Measurements from ENCODE around the gene DPP9. TPM values are rescaled to one million over a fixed set of nuclear protein-coding genes. Genes with fewer than 3 reads are reported as not detected.

Gene DPP9
- total and polyA plus RNA-seq, 2 of the 13 experiments (the other 11 are each of a cell fraction or from before 2014, with no cell fraction given), result 8.4 to 25.8 TPM

DNA sequence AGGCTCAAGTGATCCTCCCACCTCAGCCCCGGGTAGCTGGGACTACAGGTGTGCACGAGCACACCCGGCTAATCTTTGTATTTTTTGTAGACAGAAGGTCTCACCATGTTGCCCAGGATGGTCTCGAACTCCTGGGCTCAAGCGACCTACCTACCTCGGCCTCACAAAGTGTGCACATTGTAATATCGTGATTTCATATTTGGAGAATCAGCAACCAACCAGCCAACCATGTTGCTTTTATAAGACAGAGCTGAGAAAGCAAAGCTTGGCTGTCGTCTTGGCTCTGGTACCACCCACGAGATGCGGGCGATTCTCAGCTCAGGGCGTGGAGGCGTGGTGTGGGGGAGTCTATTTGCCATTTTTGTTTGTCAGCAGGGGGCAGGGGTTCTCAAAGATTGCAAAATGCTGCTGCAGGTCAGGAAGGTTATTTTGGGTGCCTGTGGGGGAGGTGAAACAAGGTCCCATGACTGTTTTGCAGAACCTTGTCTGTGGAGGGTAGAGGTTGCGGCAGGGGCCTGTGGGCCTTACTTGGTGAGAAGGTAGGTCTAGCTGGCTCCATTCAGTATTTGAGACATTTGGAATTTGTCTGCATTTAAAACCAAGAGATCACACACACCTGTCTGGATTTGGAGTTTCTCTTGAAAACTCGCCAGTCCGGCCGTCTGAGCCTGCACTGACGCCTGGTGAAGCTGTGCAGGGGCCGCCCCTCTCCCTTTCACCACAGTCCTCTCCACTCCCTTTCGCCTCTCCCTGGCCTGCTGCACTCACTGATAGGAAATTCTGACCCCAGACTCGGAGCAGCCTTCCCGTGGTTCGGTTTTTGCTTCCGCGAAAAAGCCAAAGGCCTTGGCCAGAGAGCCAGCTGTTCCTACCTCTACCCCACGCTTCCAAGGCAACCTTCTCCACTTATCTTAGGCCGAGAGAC is 68.9 kb downstream of the DPP9 start (continued):
- TF ChIP-seq KDM6A (CRISPR knock-in tag; IDR thresholded peaks at IDR 0.05; ENCODE audit: low read depth) (no peak), JUN (CRISPR knock-in tag; IDR thresholded peaks at IDR 0.05) (no peak), SRSF1 (optimal IDR thresholded peaks at IDR 0.05; ENCODE audit: low read depth, low read length) (no peak), ARID2 (CRISPR knock-in tag; IDR thresholded peaks at IDR 0.05; ENCODE audit: borderline replicate concordance) (no peak), ZNF678 (CRISPR knock-in tag; IDR thresholded peaks at IDR 0.05) (no peak), ZMAT3 (CRISPR knock-in tag; conservative IDR thresholded peaks at IDR 0.05) (no peak), ZNF589 (CRISPR knock-in tag; conservative IDR thresholded peaks at IDR 0.05) (no peak), ZNF225 (CRISPR knock-in tag; IDR thresholded peaks at IDR 0.05) (no peak), ZNF746 (CRISPR knock-in tag; IDR thresholded peaks at IDR 0.05) (no peak), ERF (CRISPR knock-in tag; IDR thresholded peaks at IDR 0.05) (no peak), ZNF747 (CRISPR knock-in tag; IDR thresholded peaks at IDR 0.05; ENCODE audit: borderline replicate concordance) (no peak)
- TF ChIP-seq, protein P1, sequence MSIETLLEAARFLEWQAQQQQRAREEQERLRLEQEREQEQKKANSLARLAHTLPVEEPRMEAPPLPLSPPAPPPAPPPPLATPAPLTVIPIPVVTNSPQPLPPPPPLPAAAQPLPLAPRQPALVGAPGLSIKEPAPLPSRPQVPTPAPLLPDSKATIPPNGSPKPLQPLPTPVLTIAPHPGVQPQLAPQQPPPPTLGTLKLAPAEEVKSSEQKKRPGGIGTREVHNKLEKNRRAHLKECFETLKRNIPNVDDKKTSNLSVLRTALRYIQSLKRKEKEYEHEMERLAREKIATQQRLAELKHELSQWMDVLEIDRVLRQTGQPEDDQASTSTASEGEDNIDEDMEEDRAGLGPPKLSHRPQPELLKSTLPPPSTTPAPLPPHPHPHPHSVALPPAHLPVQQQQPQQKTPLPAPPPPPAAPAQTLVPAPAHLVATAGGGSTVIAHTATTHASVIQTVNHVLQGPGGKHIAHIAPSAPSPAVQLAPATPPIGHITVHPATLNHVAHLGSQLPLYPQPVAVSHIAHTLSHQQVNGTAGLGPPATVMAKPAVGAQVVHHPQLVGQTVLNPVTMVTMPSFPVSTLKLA (IDR thresholded peaks at IDR 0.05), result no peak
- TF ChIP-seq, protein P2, sequence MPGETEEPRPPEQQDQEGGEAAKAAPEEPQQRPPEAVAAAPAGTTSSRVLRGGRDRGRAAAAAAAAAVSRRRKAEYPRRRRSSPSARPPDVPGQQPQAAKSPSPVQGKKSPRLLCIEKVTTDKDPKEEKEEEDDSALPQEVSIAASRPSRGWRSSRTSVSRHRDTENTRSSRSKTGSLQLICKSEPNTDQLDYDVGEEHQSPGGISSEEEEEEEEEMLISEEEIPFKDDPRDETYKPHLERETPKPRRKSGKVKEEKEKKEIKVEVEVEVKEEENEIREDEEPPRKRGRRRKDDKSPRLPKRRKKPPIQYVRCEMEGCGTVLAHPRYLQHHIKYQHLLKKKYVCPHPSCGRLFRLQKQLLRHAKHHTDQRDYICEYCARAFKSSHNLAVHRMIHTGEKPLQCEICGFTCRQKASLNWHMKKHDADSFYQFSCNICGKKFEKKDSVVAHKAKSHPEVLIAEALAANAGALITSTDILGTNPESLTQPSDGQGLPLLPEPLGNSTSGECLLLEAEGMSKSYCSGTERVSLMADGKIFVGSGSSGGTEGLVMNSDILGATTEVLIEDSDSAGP (CRISPR knock-in tag; IDR thresholded peaks at IDR 0.05; ENCODE audit: borderline replicate concordance), result 0 out of 2 replicates have a peak, but pooled peaks have one; percentile 9
- TF ChIP-seq, protein P3, sequence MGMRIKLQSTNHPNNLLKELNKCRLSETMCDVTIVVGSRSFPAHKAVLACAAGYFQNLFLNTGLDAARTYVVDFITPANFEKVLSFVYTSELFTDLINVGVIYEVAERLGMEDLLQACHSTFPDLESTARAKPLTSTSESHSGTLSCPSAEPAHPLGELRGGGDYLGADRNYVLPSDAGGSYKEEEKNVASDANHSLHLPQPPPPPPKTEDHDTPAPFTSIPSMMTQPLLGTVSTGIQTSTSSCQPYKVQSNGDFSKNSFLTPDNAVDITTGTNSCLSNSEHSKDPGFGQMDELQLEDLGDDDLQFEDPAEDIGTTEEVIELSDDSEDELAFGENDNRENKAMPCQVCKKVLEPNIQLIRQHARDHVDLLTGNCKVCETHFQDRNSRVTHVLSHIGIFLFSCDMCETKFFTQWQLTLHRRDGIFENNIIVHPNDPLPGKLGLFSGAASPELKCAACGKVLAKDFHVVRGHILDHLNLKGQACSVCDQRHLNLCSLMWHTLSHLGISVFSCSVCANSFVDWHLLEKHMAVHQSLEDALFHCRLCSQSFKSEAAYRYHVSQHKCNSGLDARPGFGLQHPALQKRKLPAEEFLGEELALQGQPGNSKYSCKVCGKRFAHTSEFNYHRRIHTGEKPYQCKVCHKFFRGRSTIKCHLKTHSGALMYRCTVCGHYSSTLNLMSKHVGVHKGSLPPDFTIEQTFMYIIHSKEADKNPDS (CRISPR knock-in tag; IDR thresholded peaks at IDR 0.05), result no peak
- TF ChIP-seq, protein P4, sequence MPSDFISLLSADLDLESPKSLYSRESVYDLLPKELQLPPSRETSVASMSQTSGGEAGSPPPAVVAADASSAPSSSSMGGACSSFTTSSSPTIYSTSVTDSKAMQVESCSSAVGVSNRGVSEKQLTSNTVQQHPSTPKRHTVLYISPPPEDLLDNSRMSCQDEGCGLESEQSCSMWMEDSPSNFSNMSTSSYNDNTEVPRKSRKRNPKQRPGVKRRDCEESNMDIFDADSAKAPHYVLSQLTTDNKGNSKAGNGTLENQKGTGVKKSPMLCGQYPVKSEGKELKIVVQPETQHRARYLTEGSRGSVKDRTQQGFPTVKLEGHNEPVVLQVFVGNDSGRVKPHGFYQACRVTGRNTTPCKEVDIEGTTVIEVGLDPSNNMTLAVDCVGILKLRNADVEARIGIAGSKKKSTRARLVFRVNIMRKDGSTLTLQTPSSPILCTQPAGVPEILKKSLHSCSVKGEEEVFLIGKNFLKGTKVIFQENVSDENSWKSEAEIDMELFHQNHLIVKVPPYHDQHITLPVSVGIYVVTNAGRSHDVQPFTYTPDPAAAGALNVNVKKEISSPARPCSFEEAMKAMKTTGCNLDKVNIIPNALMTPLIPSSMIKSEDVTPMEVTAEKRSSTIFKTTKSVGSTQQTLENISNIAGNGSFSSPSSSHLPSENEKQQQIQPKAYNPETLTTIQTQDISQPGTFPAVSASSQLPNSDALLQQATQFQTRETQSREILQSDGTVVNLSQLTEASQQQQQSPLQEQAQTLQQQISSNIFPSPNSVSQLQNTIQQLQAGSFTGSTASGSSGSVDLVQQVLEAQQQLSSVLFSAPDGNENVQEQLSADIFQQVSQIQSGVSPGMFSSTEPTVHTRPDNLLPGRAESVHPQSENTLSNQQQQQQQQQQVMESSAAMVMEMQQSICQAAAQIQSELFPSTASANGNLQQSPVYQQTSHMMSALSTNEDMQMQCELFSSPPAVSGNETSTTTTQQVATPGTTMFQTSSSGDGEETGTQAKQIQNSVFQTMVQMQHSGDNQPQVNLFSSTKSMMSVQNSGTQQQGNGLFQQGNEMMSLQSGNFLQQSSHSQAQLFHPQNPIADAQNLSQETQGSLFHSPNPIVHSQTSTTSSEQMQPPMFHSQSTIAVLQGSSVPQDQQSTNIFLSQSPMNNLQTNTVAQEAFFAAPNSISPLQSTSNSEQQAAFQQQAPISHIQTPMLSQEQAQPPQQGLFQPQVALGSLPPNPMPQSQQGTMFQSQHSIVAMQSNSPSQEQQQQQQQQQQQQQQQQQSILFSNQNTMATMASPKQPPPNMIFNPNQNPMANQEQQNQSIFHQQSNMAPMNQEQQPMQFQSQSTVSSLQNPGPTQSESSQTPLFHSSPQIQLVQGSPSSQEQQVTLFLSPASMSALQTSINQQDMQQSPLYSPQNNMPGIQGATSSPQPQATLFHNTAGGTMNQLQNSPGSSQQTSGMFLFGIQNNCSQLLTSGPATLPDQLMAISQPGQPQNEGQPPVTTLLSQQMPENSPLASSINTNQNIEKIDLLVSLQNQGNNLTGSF (CRISPR knock-in tag; IDR thresholded peaks at IDR 0.05), result no peak
- TF ChIP-seq, protein P5, sequence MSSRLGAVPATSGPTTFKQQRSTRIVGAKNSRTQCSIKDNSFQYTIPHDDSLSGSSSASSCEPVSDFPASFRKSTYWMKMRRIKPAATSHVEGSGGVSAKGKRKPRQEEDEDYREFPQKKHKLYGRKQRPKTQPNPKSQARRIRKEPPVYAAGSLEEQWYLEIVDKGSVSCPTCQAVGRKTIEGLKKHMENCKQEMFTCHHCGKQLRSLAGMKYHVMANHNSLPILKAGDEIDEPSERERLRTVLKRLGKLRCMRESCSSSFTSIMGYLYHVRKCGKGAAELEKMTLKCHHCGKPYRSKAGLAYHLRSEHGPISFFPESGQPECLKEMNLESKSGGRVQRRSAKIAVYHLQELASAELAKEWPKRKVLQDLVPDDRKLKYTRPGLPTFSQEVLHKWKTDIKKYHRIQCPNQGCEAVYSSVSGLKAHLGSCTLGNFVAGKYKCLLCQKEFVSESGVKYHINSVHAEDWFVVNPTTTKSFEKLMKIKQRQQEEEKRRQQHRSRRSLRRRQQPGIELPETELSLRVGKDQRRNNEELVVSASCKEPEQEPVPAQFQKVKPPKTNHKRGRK (CRISPR knock-in tag; IDR thresholded peaks at IDR 0.05), result no peak
